HG02981 (cell line): ENCODE data around the gene NR4A3.
A peak's percentile ranks its signal among the peaks of the same experiment; 100 is the strongest.

ENCODE experiments used
- ATAC-seq: cut with Tn5 transposase; IDR thresholded peaks from one replicate; pipeline ENCODE4 v1.9.1; 2021; ENCODE audit warnings: mild to moderate bottlenecking, moderate library complexity; ENCODE audit not compliant: unreplicated experiment

Gene NR4A3

GRCh38 chr9:99813739-99814138, 7.9 kb upstream of the NR4A3 start:
- ATAC-seq, result no peak

GRCh38 chr9:99814359-99814758, 7.3 kb upstream of the NR4A3 start:
- no peak for ATAC-seq

DNA sequence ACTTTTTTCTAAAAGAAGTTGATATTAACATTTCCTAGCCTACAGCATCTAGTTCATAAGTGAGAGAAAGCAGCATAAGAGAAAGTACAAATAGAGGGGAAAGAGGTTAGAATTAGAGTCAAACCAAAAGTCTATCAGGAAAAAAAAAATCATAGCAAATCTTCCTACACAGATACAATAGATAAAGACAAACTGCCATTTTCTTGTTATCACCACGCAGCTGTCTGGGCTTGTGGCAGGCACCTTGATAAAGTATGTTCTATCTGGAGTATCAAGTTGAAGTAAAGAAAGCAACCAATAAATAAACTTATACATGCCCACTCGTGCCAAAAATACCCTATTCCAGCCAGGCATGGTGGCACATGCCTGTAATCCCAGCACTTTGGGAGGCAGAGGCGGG, 5.3 kb upstream of the NR4A3 start:
- no peak for ATAC-seq

DNA sequence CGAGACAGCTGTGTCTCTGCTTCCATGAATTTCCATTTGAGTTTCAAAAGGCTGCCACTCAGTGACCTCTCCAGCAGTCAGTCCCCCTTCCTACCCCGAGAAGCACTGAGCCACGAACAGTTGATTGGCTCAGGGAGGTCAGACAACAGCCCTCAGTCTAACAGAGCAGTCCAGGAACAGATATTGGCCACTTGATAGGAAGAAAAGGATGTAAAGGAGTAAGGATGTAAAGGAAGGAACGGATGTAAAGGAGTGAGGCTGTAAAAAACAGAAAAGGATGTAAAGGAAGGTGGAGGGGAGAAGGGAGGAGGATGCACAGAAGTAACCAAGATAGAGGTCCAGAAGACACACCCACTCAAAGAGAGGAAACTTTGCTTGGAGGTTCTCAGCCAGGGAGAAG, 3.2 kb upstream of the NR4A3 start:
- ATAC-seq, result no peak

DNA sequence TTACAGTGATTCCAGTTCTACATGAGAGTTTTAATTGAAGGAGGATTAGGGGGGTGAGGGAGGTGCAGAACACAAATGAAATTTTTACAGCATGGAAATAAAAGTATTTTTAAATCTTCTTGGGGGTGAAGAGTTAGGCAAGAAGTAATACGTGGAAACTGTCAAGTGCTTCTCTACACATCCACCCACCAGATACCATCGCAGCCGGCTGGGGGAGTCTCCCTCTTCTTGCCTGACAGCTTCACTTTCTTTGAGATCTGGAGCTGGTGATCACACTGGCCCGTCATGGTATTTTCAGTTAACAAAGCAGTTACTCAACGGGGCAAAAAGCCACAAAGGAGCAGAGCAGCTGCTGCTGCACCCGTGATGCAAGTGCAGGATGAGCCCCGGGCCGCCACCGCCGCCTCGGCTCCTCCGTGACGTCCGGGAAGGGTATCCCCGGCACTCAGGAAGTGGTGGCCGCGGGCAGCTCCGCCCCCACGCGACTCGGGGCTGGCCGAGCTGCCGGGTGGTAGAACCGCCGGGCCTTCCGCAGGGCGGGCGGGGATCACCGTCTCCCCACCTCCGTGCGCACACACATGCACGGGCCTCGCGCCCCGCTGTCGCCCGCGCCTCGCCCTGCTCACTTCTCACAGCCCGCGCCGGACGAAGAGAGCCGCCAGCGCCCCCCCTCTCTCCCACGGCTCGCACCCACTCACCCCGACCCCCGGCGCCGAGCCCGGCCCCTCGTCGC, 2.4 kb upstream of the NR4A3 start:
- ATAC-seq, result peak; percentile 45

DNA sequence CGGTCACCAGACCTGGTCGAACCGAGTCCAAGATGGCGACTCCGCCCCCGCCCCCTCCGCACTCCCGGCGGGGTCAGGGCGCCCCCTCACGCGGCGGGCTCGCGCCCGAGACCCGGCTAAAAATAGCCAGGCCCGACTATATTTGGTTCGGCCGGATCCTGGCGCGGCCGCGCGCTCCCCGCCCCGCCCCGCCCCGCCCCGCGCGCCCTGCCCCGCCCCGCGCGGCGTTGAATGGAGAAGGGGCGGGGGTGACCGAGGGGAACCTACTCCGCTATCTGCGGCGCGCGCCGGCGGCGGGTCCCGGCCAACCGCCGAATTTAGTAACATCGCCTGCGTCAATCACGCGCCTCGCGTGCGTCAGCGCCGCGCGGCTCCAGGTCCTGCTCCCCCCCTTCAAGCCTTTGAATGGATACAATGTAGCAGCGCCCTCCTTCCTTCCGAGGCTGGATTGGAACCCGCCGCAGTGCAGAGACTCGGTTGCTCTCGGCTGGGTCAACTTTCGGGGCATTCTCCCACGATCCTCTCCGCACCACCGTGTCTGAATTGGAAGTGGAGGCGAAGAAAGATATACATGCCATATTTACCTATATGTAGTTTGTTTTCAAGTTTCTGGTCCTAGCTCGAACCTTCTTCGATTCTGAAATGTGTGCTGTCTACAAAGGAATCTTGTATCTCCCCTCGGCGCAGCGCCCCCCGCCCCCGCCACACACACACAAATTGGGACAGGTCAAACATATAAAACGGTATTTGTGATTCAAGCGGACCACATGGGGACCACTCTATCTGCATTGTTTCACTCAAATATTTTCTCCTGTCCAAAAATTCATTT, 1.6 kb upstream of the NR4A3 start:
- peak; percentile 45 for ATAC-seq

DNA sequence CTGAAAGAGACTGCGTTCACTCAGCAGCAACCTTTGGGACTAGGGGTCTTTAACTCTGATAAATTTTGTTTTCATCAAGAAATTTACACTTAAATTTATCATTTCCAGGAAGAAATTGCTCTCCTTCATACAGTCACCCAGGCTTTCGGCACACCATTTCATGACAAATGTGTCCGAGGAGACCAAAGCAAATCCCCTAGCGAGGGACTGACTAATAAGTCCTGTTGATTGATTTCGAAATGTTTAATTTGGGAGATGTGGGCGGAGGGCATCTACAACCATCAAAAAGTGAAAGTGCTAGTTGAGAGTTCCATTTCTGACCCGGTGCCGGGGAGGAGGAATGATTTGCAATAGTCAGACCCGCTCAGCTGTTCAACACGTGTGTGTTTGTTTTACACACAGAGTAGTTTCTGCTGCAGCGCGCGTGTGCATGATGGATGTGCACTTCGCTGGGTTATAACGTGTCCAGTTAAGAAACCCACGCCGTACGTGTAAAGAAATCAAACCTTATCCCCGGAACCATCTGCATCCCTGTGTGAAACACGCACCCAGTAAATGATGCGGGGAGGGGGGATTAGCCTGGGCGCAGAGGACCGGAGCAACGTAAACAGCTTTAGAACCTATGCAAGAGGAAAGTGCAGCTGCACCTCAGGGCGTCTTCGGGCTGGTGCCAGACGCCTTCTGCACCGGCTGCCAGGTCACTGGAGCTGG, 845 bp upstream of the NR4A3 start:
- ATAC-seq, result no peak

GRCh38 chr9:99822109-99822805, 572 bp downstream of the NR4A3 start:
- ATAC-seq, result no peak

GRCh38 chr9:99822806-99823591, 1.3 kb downstream of the NR4A3 start:
- no peak for ATAC-seq

DNA sequence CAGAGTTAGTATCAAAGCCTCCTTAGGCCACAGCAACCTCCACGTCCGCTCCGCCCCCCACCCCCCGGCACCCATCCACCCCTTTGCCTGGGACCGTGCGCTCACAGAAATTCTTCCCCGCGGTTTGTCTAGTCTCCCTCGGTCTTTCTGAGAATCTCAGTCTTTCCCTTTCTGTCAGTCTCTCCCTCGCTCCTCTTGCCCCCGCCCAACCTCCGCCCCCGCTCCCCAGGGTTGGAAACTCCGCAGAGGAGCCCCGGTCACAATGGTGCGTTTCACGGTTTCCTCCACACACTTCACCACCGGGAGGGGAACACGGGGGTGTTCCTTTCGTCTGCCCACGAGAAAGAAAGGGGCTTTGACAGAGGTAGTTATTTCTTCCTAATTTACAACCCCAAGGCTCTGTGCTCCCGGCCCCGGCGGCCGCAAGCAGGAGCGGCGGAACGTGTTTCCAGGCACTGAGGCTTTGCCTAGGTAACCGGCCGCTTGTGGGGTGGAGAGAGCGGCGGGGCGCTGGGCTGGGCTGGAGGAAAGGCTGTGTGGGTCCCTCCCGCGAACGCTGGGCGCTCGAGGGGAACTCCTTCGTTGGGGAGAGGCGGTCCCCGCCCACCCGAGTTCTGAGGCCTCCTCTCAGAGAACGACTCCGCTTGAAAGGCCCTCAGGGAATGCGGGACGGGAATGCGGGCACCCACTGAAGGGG, 2.1 kb downstream of the NR4A3 start:
- ATAC-seq, result no peak

- no peak for ATAC-seq
These were observed 2.9 kb downstream of the NR4A3 start for GRCh38 chr9:99824378-99825171.

DNA sequence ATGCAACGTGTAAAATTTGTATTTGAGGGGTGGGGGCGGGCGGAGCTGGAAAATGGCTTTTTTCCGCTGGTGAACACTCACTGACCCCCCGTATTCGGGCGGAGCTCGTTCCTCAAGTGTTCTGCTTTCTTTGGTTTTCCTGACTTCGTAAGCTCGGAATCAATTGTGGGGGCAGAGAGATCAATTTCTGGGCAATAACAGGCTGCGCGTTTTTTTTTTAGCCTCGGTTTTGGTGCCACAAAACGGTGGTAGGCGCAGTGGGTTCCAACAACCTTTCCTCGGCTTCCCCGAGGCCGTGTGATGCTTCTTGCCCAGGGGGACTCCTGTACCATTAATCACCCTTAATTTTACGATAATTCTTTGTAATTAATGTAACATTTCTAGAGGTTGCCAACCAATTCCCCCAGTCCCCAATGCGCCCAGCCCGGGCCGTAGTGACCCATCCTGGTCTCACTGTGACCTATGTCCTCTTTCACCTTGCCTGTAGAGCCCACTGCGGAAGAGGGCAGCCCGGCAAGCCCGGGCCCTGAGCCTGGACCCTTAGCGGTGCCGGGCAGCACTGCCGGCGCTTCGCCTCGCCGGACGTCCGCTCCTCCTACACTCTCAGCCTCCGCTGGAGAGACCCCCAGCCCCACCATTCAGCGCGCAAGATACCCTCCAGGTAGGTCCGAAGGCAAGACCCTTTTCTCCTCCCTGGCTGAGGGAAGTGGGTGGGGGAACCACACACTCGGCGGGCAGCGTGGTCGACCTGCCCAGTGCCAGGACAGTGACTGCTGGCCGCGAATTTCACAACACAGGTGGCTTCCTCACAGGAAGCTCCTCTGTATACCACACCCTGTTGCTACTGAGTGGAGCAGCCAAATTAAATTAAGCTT, 3.7 kb downstream of the NR4A3 start:
- ATAC-seq, result no peak

DNA sequence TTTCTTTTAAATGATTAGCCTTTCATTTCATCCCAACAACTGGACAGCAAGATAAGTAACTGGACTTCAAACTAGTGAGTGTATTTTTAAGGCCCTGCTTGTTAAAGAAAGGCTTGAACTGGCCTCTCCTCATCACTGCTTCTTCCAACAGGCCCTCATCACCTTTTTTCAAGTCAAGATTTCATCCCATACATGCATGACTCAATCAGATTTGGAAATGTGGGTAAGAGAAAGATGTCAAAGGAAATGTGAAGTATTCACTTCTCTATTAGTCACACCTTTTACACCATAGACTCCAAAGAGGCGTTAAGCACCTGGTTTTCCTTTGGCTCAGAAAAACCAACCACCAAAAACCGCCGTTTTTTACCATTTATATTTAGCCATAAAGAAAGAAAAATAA, 4.9 kb downstream of the NR4A3 start:
- ATAC-seq, result no peak

GRCh38 chr9:99827244-99827643, 5.6 kb downstream of the NR4A3 start:
- no peak for ATAC-seq

DNA sequence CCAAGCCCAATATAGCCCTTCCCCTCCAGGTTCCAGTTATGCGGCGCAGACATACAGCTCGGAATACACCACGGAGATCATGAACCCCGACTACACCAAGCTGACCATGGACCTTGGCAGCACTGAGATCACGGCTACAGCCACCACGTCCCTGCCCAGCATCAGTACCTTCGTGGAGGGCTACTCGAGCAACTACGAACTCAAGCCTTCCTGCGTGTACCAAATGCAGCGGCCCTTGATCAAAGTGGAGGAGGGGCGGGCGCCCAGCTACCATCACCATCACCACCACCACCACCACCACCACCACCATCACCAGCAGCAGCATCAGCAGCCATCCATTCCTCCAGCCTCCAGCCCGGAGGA, 6.3 kb downstream of the NR4A3 start:
- no peak for ATAC-seq

DNA sequence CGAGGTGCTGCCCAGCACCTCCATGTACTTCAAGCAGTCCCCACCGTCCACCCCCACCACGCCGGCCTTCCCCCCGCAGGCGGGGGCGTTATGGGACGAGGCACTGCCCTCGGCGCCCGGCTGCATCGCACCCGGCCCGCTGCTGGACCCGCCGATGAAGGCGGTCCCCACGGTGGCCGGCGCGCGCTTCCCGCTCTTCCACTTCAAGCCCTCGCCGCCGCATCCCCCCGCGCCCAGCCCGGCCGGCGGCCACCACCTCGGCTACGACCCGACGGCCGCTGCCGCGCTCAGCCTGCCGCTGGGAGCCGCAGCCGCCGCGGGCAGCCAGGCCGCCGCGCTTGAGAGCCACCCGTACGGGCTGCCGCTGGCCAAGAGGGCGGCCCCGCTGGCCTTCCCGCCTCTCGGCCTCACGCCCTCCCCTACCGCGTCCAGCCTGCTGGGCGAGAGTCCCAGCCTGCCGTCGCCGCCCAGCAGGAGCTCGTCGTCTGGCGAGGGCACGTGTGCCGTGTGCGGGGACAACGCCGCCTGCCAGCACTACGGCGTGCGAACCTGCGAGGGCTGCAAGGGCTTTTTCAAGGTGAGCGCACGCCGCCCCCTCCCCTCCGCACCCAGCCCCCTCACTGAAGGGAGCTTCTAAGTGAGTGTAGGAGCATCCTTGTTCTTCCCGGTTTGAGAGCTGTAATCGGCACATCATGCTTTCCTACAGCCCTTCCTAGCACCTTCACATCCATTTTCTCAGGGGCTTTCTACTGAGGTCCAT, 6.9 kb downstream of the NR4A3 start:
- ATAC-seq, result no peak

GRCh38 chr9:99831857-99832557, 10.3 kb downstream of the NR4A3 start:
- ATAC-seq, result no peak
